Endothelial cell of umbilical vein (primary cell): Measurements from ENCODE around the gene KCNIP1. TPM values are rescaled to one million over a fixed set of nuclear protein-coding genes. Genes with fewer than 3 reads are reported as not detected.

Source experiments
- BruUV-seq: library from RNA; stranded (reverse); fragments of 400-500 nt; replicated peaks from 2 replicates; lab custom pipeline; 2021; lab: Mats Ljungman, UMichigan
- CTCF ChIA-PET: fragments of 300-600, 350-600 bp; sonication (Branson Sonifier 250); formaldehyde crosslinking; loops from one replicate; lab custom pipeline; 2021; ENCODE audit warnings: antibody characterized with exemption, inconsistent platforms; lab: Charles Lee
- POLR2A ChIA-PET: fragments of 300-600, 350-600 bp; sonication (Branson Sonifier 250); formaldehyde crosslinking; loops from one replicate; lab custom pipeline; 2021; ENCODE audit warnings: antibody characterized with exemption, inconsistent platforms; lab: Charles Lee
- DNase-seq: peaks from one replicate; pipeline ENCODE4 v3.0.0-alpha.2; 2011; ENCODE audit warnings: low read depth, low spot score
- FAIRE-seq: peaks from 2 replicates; lab custom pipeline; 2011; peaks lifted over from hg19 to GRCh38; lab: Jason Lieb, UNC
- H2AFZ ChIP-seq: 2 replicates; pipeline ENCODE4 v1.6.0; 2012; ENCODE audit warnings: low read depth, low read length, control low read depth, inconsistent platforms
- H3K27ac ChIP-seq: 2 replicates; pipeline ENCODE4 v1.5.1; 2011; ENCODE audit warnings: low read depth, mild to moderate bottlenecking, control low read depth, low read length, moderate library complexity; ENCODE audit not compliant: insufficient read depth
- H3K27me3 ChIP-seq, 2 experiments: 2 replicates each; pipeline versions ENCODE4 v1.6.0 to v1.6.1; 2011; ENCODE audit warnings: low read length in 2 of 2, mixed read lengths in 1 of 2; ENCODE audit not compliant: control insufficient read depth in 2 of 2, insufficient read depth in 2 of 2
- H3K36me3 ChIP-seq, 2 experiments: 2 replicates in 1 of 2; 3 replicates in 1 of 2; pipeline ENCODE4 v1.5.1; 2011; ENCODE audit warnings: low read length in 2 of 2, mild to moderate bottlenecking in 1 of 2, moderate library complexity in 1 of 2; ENCODE audit not compliant: control insufficient read depth in 2 of 2, insufficient read depth in 2 of 2; ENCODE audit errors: extremely low read depth in 1 of 2
- H3K4me1 ChIP-seq: 3 replicates; pipeline ENCODE4 v1.5.1; 2011; ENCODE audit warnings: mild to moderate bottlenecking, low read length; ENCODE audit not compliant: control insufficient read depth, insufficient read depth; ENCODE audit errors: extremely low read depth
- H3K4me2 ChIP-seq: 2 replicates; pipeline ENCODE4 v1.6.1; 2011; ENCODE audit warnings: low read length, control low read depth, mixed read lengths; ENCODE audit not compliant: insufficient read depth
- H3K4me3 ChIP-seq, 3 experiments: fragments of 200-600 bp in 1 of 3; sonication (generic), shearing (Covaris generic) in 1 of 3; replicated peaks in 1 of 3; 2 replicates each; pipeline ENCODE4 v1.5.1; 2011 to 2016; ENCODE audit warnings: control low read depth in 3 of 3, low read length in 3 of 3, mild to moderate bottlenecking in 2 of 3, inconsistent platforms in 1 of 3, low read depth in 1 of 3, moderate library complexity in 1 of 3; ENCODE audit not compliant: insufficient read depth in 1 of 3
- H3K79me2 ChIP-seq: 2 replicates; pipeline ENCODE4 v1.6.0; 2012; ENCODE audit warnings: low read length, inconsistent platforms; ENCODE audit not compliant: control insufficient read depth, insufficient read depth
- H3K9ac ChIP-seq: replicated peaks from 2 replicates; pipeline ENCODE3; 2011; ENCODE audit warnings: low read length, control low read depth; ENCODE audit not compliant: insufficient read depth; ENCODE audit errors: extremely low read depth
- H3K9me1 ChIP-seq: replicated peaks from 3 replicates; pipeline ENCODE4 v1.6.0; 2011; ENCODE audit warnings: mild to moderate bottlenecking, low read length; ENCODE audit not compliant: control insufficient read depth, insufficient read depth; ENCODE audit errors: extremely low read depth
- H3K9me3 ChIP-seq: replicated peaks from 2 replicates; pipeline ENCODE4 v1.5.1; 2012; ENCODE audit warnings: low read length, inconsistent platforms; ENCODE audit not compliant: control insufficient read depth, insufficient read depth
- H4K20me1 ChIP-seq: replicated peaks from 2 replicates; pipeline ENCODE3; 2011; ENCODE audit warnings: mild to moderate bottlenecking, low read length; ENCODE audit not compliant: control insufficient read depth, insufficient read depth; ENCODE audit errors: extremely low read depth
- EZH2 ChIP-seq: IDR thresholded peaks from 2 replicates; pipeline ENCODE4 v1.6.1; 2012; ENCODE audit warnings: borderline replicate concordance, low read depth, mild to moderate bottlenecking, moderate library complexity, low read length, inconsistent platforms; ENCODE audit not compliant: severe bottlenecking
- FOS ChIP-seq: IDR thresholded peaks from 2 replicates; pipeline ENCODE4 v1.6.1; 2011; ENCODE audit warnings: mild to moderate bottlenecking, low read length, moderate library complexity, borderline replicate concordance; ENCODE audit not compliant: insufficient read depth
- GATA2 ChIP-seq: IDR thresholded peaks from 2 replicates; pipeline ENCODE4 v1.7.0; 2011; ENCODE audit warnings: low read depth, mild to moderate bottlenecking, moderate library complexity, mixed read lengths, low read length; ENCODE audit not compliant: insufficient read length, insufficient read depth
- JUN ChIP-seq: IDR thresholded peaks from 2 replicates; pipeline ENCODE4 v1.6.1; 2011; ENCODE audit warnings: borderline replicate concordance, low read depth; ENCODE audit not compliant: insufficient read length, insufficient read depth
- MYC ChIP-seq: IDR thresholded peaks from one replicate; pipeline ENCODE4 v1.6.1; 2011; ENCODE audit warnings: mild to moderate bottlenecking, low read depth, low read length
- POLR2A ChIP-seq: IDR thresholded peaks from 2 replicates; pipeline ENCODE4 v1.6.1; 2012; ENCODE audit warnings: low read depth, mild to moderate bottlenecking, control low read depth, low read length
- POLR2AphosphoS5 ChIP-seq: IDR thresholded peaks from 2 replicates; pipeline ENCODE4 v1.6.1; 2012; ENCODE audit warnings: low read depth, mild to moderate bottlenecking, control low read depth, low read length, moderate library complexity; ENCODE audit not compliant: insufficient read depth
- dilution Hi-C: fragments of 300-500 bp; cut with MboI; formaldehyde crosslinking; loops from one replicate; pipeline ENCODE4 v1.15.0; 2019; ENCODE audit warnings: low sequenced_read_pairs; ENCODE audit not compliant: extremely low pct_ligation_motif_present
- intact Hi-C: fragments of 100-400 bp; cut with micrococcal nuclease; formaldehyde crosslinking; loops from one replicate; pipeline ENCODE4 v1.10.0; 2022
- polyA plus RNA-seq, 4 experiments: library from polyadenylated mRNA; depleted of rRNA in 3 of 4; stranded (reverse) in 3 of 4; unstranded in 1 of 4; fragments of >200 nt; gene quantifications; 2 replicates each; pipeline versions ENCODE4 v1.2.1 to v1.2.3, GENCODE V29; 2011 to 2012; ENCODE audit warnings: missing spikeins in 1 of 4
- total RNA-seq: library from RNA; stranded (reverse); gene quantifications from 2 replicates; pipeline ENCODE4 v1.2.3, GENCODE V29; 2021
- TF ChIP-seq, protein P1 (sequence below), 2 donors: IDR thresholded peaks; 1 replicate in 1 of 2; 2 replicates in 1 of 2; pipeline ENCODE4 v1.5.1; 2011; ENCODE audit warnings: low read length in 2 of 2, mild to moderate bottlenecking in 2 of 2, moderate library complexity in 2 of 2, control low read depth in 1 of 2, inconsistent platforms in 1 of 2, low read depth in 1 of 2; ENCODE audit not compliant: insufficient read depth in 1 of 2; ENCODE audit errors: extremely low read depth in 1 of 2

Gene KCNIP1
- total and polyA plus RNA-seq, 2 donors (not counting 3 experiments of a cell fraction or from before 2014, with no cell fraction given): 0.15 TPM; not detected in 1

DNA sequence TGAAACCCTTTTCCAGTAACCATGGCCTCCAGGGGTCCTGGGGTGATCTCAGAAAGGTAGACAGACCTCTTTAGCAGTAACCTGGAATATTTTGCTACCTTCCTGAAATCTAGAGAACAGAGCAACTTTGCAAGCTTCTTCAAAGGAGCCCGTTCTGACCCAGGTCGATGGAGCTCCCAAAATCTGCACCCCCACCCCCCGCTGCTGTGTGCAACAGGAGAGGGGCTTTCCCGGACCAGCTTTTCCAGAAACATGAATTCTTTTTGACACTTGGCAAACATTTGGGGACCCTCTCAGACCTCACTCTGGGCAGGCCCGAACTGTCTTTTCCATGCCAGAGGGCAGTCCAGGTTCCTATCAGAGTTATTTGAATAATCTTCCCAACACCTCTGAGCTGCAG lies 65.3 kb downstream of the KCNIP1 start:
- Histone ChIP-seq H3K27me3 (peaks cover 4 to 11% of the 10 kb centered on the region in 2 experiments), H3K27ac (no peak overlapping the region), H2AFZ (no peak overlapping the region), H3K79me2 (no peaks in the 10 kb centered on the region), H3K9me1 (no peaks in the 10 kb centered on the region), H3K4me3 (no peak overlapping the region), H3K4me1 (no peaks in the 10 kb centered on the region), H4K20me1 (no peaks in the 10 kb centered on the region), H3K4me2 (no peak overlapping the region), H3K9me3 (no peaks in the 10 kb centered on the region), H3K9ac (no peak overlapping the region), H3K36me3 (no peaks in the 10 kb centered on the region)
- POLR2A ChIA-PET: no interaction called here
- TF ChIP-seq, protein P1, sequence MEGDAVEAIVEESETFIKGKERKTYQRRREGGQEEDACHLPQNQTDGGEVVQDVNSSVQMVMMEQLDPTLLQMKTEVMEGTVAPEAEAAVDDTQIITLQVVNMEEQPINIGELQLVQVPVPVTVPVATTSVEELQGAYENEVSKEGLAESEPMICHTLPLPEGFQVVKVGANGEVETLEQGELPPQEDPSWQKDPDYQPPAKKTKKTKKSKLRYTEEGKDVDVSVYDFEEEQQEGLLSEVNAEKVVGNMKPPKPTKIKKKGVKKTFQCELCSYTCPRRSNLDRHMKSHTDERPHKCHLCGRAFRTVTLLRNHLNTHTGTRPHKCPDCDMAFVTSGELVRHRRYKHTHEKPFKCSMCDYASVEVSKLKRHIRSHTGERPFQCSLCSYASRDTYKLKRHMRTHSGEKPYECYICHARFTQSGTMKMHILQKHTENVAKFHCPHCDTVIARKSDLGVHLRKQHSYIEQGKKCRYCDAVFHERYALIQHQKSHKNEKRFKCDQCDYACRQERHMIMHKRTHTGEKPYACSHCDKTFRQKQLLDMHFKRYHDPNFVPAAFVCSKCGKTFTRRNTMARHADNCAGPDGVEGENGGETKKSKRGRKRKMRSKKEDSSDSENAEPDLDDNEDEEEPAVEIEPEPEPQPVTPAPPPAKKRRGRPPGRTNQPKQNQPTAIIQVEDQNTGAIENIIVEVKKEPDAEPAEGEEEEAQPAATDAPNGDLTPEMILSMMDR (IDR thresholded peaks at IDR 0.05; ENCODE audit: extremely low read depth in 1 of 2, insufficient read depth in 1 of 2, low read depth in 1 of 2, low read length in 2 of 2): no peak
- TF ChIP-seq POLR2A: no peak
- TF ChIP-seq JUN: no peak
- no peak for TF ChIP-seq POLR2AphosphoS5
- no peak for TF ChIP-seq MYC
- TF ChIP-seq GATA2: no peak
- TF ChIP-seq FOS: no peak
- TF ChIP-seq EZH2: no peak
- dilution Hi-C loops: no loop called here
- CTCF ChIA-PET: interaction anchor here (0.9 to 1.8 kb wide), 4 partner anchors 12 to 134 kb away, joined by 3 to 4 read pairs (median 3); no protein-coding TSS in a partner anchor
- no peak for DNase-seq
- no TSS peak for BruUV-seq
- intact Hi-C loops: no loop called here
- FAIRE-seq: no peak
